CD4-positive, alpha-beta T cell (primary cell): Measurements from ENCODE around the gene DOCK9. TPM values are rescaled to one million over a fixed set of nuclear protein-coding genes. Genes with fewer than 3 reads are reported as not detected.

ENCODE experiments used
- ATAC-seq: fragments of 200-7000 bp; cut with Tn5 transposase; one replicate; pipeline ENCODE4 v1.10.0; 2022; ENCODE audit warnings: mild to moderate bottlenecking; ENCODE audit not compliant: poor library complexity
- CTCF ChIA-PET: fragments of 350-600 bp; sonication (Branson Sonifier 250); formaldehyde crosslinking; loops from one replicate; lab custom pipeline; 2021; ENCODE audit warnings: antibody characterized with exemption, inconsistent platforms; lab: Charles Lee
- POLR2A ChIA-PET: fragments of 350-600 bp; sonication (Branson Sonifier 250); formaldehyde crosslinking; loops from one replicate; lab custom pipeline; 2021; ENCODE audit warnings: antibody characterized with exemption, inconsistent platforms; lab: Charles Lee
- DNase-seq, 14 experiments: peaks; one replicate each; pipeline ENCODE4 v3.0.0-alpha.2; 2013 to 2020; ENCODE audit warnings: mixed read lengths in 2 of 14
- H3K27ac ChIP-seq, 2 donors: one replicate each; pipeline versions ENCODE4 v1.5.1 to v1.7.0; 2013; ENCODE audit warnings: low read length in 2 of 2, low read depth in 1 of 2, mild to moderate bottlenecking in 1 of 2
- H3K27me3 ChIP-seq, 2 experiments: 1 replicate in 1 of 2; 2 replicates in 1 of 2; pipeline versions ENCODE4 v1.6.1 to v1.7.0; 2013; ENCODE audit warnings: low read length in 2 of 2, control low read depth in 1 of 2, mild to moderate bottlenecking in 1 of 2, moderate library complexity in 1 of 2; ENCODE audit not compliant: insufficient read depth in 2 of 2, control insufficient read depth in 1 of 2
- H3K36me3 ChIP-seq: one replicate; pipeline ENCODE4 v1.6.1; 2013; ENCODE audit warnings: low read length, control low read depth; ENCODE audit not compliant: insufficient read depth
- H3K4me1 ChIP-seq: one replicate; pipeline ENCODE4 v1.6.1; 2013; ENCODE audit warnings: low read length, control low read depth; ENCODE audit not compliant: insufficient read depth
- H3K4me3 ChIP-seq: one replicate; pipeline ENCODE4 v1.5.1; 2013; ENCODE audit warnings: mild to moderate bottlenecking, low read length, moderate library complexity
- H3K9me3 ChIP-seq, 2 experiments: 1 replicate in 1 of 2; 2 replicates in 1 of 2; pipeline versions ENCODE4 v1.6.1 to v1.7.0; 2013; ENCODE audit warnings: low read length in 2 of 2, mild to moderate bottlenecking in 2 of 2, control low read depth in 1 of 2, moderate library complexity in 1 of 2; ENCODE audit not compliant: control insufficient read depth in 1 of 2, insufficient read depth in 1 of 2
- H3K27ac Mint-ChIP-seq: one replicate; pipeline ENCODE4 v1.8.0; 2020; ENCODE audit warnings: mixed read lengths
- H3K27me3 Mint-ChIP-seq: one replicate; pipeline ENCODE4 v1.8.0; 2021; ENCODE audit warnings: mixed read lengths
- H3K36me3 Mint-ChIP-seq: one replicate; pipeline ENCODE4 v1.8.0; 2021; ENCODE audit warnings: low read depth, mixed read lengths
- H3K4me1 Mint-ChIP-seq: one replicate; pipeline ENCODE4 v1.8.0; 2021; ENCODE audit warnings: low read depth, mixed read lengths
- H3K4me3 Mint-ChIP-seq: one replicate; pipeline ENCODE4 v1.8.0; 2020; ENCODE audit warnings: mild to moderate bottlenecking, mixed read lengths
- H3K9me3 Mint-ChIP-seq: one replicate; pipeline ENCODE4 v1.8.0; 2020; ENCODE audit warnings: mixed read lengths
- CTCF ChIP-seq: fragments of 200-600 bp; IDR thresholded peaks from one replicate; pipeline ENCODE4 v1.8.0; 2022; ENCODE audit warnings: antibody characterized with exemption, mild to moderate bottlenecking
- intact Hi-C, 2 experiments: fragments of 100-400 bp; cut with DNase I in 1 of 2; cut with micrococcal nuclease in 1 of 2; formaldehyde crosslinking; loops; one replicate each; pipeline versions ENCODE4 v1.15.1 to v1.9.0; 2023 to 2025; cut with DNase I, micrococcal nuclease
- total RNA-seq, 174 experiments: library from RNA in 2 of 174; stranded (reverse) in 2 of 174; gene quantifications; one replicate each; pipeline ENCODE4 v1.2.3 and lab custom pipeline; 2021 to 2026

DOCK9 gene
- total RNA-seq, 2 experiments from 2014 or later: 76.3 to 79.3 TPM

- CTCF ChIA-PET: no interaction called here
- H3K4me1 Mint-ChIP-seq: no peaks in the 10 kb centered on the region
- peaks cover 0 to 9% of the 10 kb centered on the region in 2 experiments for H3K27me3 ChIP-seq
Measured at GRCh38 chr13:98782654-98783053, 195.2 kb downstream of the DOCK9 start.

GRCh38 chr13:98781905-98782304, 196.0 kb downstream of the DOCK9 start:
- Mint-ChIP-seq H3K27ac (no peak overlapping the region), H3K4me1 (no peaks in the 10 kb centered on the region), H3K36me3 (no peaks in the 10 kb centered on the region), H3K27me3 (peaks cover 33% of the 10 kb centered on the region), H3K9me3 (no peaks in the 10 kb centered on the region), H3K4me3 (no peak overlapping the region)
- no peaks in the 10 kb centered on the region for H3K4me1 ChIP-seq
- CTCF ChIA-PET: no interaction called here
- H3K27ac ChIP-seq: no peak overlapping the region
- H3K4me3 ChIP-seq: no peak overlapping the region
- intact Hi-C loops: no loop called here
- H3K36me3 ChIP-seq: no peaks in the 10 kb centered on the region
- no peaks in the 10 kb centered on the region for H3K9me3 ChIP-seq
- no peak for ATAC-seq
- POLR2A ChIA-PET: no interaction called here
- no peak for DNase-seq
- no peak for TF ChIP-seq CTCF
- H3K27me3 ChIP-seq: peaks cover 0 to 9% of the 10 kb centered on the region in 2 experiments

More at GRCh38 chr13:98782654-98783053, 195.2 kb downstream of the DOCK9 start:
- ATAC-seq (no peak), DNase-seq (no peak)
- H3K36me3 ChIP-seq: no peaks in the 10 kb centered on the region
- POLR2A ChIA-PET: no interaction called here
- no peak overlapping the region for H3K4me3 ChIP-seq
- Mint-ChIP-seq H3K9me3 (no peaks in the 10 kb centered on the region), H3K27ac (no peak overlapping the region), H3K4me3 (no peak overlapping the region), H3K27me3 (peaks cover 32% of the 10 kb centered on the region), H3K36me3 (no peaks in the 10 kb centered on the region)
- TF ChIP-seq CTCF: no peak
- H3K9me3 ChIP-seq: peaks cover 0 to under 1% of the 10 kb centered on the region in 2 experiments
- intact Hi-C loops: no loop called here
- H3K27ac ChIP-seq: no peak overlapping the region
- H3K4me1 ChIP-seq: no peaks in the 10 kb centered on the region

GRCh38 chr13:98781470-98781869, 196.4 kb downstream of the DOCK9 start:
- Mint-ChIP-seq H3K4me1 (no peaks in the 10 kb centered on the region), H3K27me3 (peaks cover 33% of the 10 kb centered on the region), H3K36me3 (no peaks in the 10 kb centered on the region), H3K27ac (no peak overlapping the region), H3K9me3 (no peaks in the 10 kb centered on the region), H3K4me3 (no peak overlapping the region)
- Histone ChIP-seq H3K27me3 (peaks cover 0 to 9% of the 10 kb centered on the region in 2 experiments), H3K4me3 (no peak overlapping the region), H3K27ac (no peak overlapping the region), H3K4me1 (no peaks in the 10 kb centered on the region), H3K36me3 (no peaks in the 10 kb centered on the region), H3K9me3 (no peaks in the 10 kb centered on the region)
- no peak for DNase-seq
- ChIA-PET POLR2A (no interaction called here), CTCF (no interaction called here)
- TF ChIP-seq CTCF: no peak
- ATAC-seq: no peak
- intact Hi-C loops: no loop called here
